Esophagus muscularis mucosa (tissue), 4 donors: Measurements from ENCODE around the gene UNC45B. TPM values are rescaled to one million over a fixed set of nuclear protein-coding genes. Genes with fewer than 3 reads are reported as not detected.
"Not testable (repeated sequence)": the region's sequence is repeated elsewhere in the genome, so short reads cannot be mapped to it uniquely, and the experiment has no call there.

Experiments
- DNase-seq: peaks from one replicate; pipeline ENCODE4 v3.0.0-alpha.2; 2017; ENCODE audit errors: extremely low spot score
- H3K27ac ChIP-seq, 4 donors: fragments of 200-600 bp; sonication (generic); replicated peaks in 1 of 4; 1 replicate in 3 of 4; 2 replicates in 1 of 4; pipeline ENCODE4 v1.5.1; 2016 to 2019; ENCODE audit warnings: mild to moderate bottlenecking in 1 of 4
- H3K27me3 ChIP-seq, 4 donors: fragments of 200-600 bp; sonication (generic); one replicate each; pipeline versions ENCODE4 v1.5.1 to v1.6.0; 2016 to 2019
- H3K36me3 ChIP-seq, 4 donors: fragments of 200-600 bp; sonication (generic); one replicate each; pipeline ENCODE4 v1.5.1; 2016 to 2019
- H3K4me1 ChIP-seq, 4 donors: fragments of 200-600 bp; sonication (generic); one replicate each; pipeline ENCODE4 v1.5.1; 2016 to 2019
- H3K4me3 ChIP-seq, 4 donors: fragments of 200-600 bp; sonication (generic); 1 replicate in 2 of 4; 2 replicates in 2 of 4; pipeline ENCODE4 v1.5.1; 2016 to 2019; ENCODE audit warnings: mild to moderate bottlenecking in 4 of 4, moderate library complexity in 1 of 4
- H3K9me3 ChIP-seq, 4 donors: fragments of 200-600 bp; sonication (generic); 1 replicate in 3 of 4; 2 replicates in 1 of 4; pipeline ENCODE4 v1.5.1; 2016 to 2019
- CTCF ChIP-seq, 3 experiments: fragments of 200-600 bp in 2 of 3; fragments of 450-650 bp in 1 of 3; sonication (generic) in 2 of 3; IDR thresholded peaks; one replicate each; pipeline ENCODE4 v1.5.1; 2017 to 2019; ENCODE audit warnings: antibody characterized with exemption in 3 of 3, mild to moderate bottlenecking in 2 of 3, moderate library complexity in 1 of 3
- EP300 ChIP-seq: sonication (generic); formaldehyde crosslinking; IDR thresholded peaks from one replicate; pipeline ENCODE4 v1.6.1; 2017; ENCODE audit warnings: antibody characterized with exemption
- POLR2A ChIP-seq: fragments of 450-650 bp; IDR thresholded peaks from one replicate; pipeline ENCODE4 v1.6.1; 2017; ENCODE audit warnings: antibody characterized with exemption, moderate library complexity, mild to moderate bottlenecking, low read depth
- POLR2AphosphoS5 ChIP-seq, 2 donors: sonication (generic); formaldehyde crosslinking; IDR thresholded peaks; one replicate each; pipeline ENCODE4 v1.6.1; 2017; ENCODE audit warnings: antibody characterized with exemption in 2 of 2
- WGBS: methylation state at CpG from one replicate; pipeline ENCODE4 v1.1.5; 2018; 5-methylcytosine and 5-hydroxymethylcytosine counted together
- intact Hi-C: fragments of 100-400 bp; cut with DNase I; formaldehyde crosslinking; loops from one replicate; pipeline ENCODE4 v1.15.1; 2023
- total RNA-seq, 4 donors: library from RNA; depleted of rRNA; stranded (reverse); fragments of >200 nt; gene quantifications; one replicate each; pipeline versions ENCODE4 v1.1.0 to v1.2.1, GENCODE V29; 2016

Gene UNC45B
- total RNA-seq, 4 donors from 2014 or later: under 0.01 to 0.23 (median 0.06) TPM; not detected in 1

GRCh38 chr17:35171834-35172233 is 24.2 kb downstream of the UNC45B start:
- no peak for DNase-seq
- TF ChIP-seq EP300 (no peak), CTCF (IDR thresholded peaks at IDR 0.05) (no peak), POLR2AphosphoS5 (IDR thresholded peaks at IDR 0.05) (no peak), POLR2A (no peak)
- Histone ChIP-seq H3K4me1 (no peaks in the 10 kb centered on the region), H3K36me3 (peaks cover 0 to 61% (median 0%) of the 10 kb centered on the region in 4 donors), H3K9me3 (no peaks in the 10 kb centered on the region), H3K27ac (no peak overlapping the region), H3K4me3 (no peak overlapping the region), H3K27me3 (peaks cover 0 to 10% (median 0%) of the 10 kb centered on the region in 4 donors)
- 53% methylated on average over 2 of the region's 2 CpGs for whole genome bisulfite sequencing
- intact Hi-C loops: loop anchor here (5.0 kb wide), 1 partner anchor 365 kb away; the partner anchor contains the start of gene SLFN12L

- intact Hi-C loops: loop anchor here (5.0 kb wide), 1 partner anchor 365 kb away; the partner anchor contains the start of gene SLFN12L
- not testable (repeated sequence) for H3K9me3 ChIP-seq, H3K27ac ChIP-seq, H3K4me1 ChIP-seq, DNase-seq, H3K4me3 ChIP-seq
- Histone ChIP-seq H3K27me3 (peaks cover 0 to 10% (median 0%) of the 10 kb centered on the region in 4 donors), H3K36me3 (peaks cover 0 to 65% (median 0%) of the 10 kb centered on the region in 4 donors)
- WGBS: 77% methylated on average over 3 of the region's 3 CpGs
Observed at GRCh38 chr17:35172321-35172720, 24.7 kb downstream of the UNC45B start.

- 78% methylated on average over 2 of the region's 2 CpGs for WGBS
- H3K36me3 ChIP-seq: peaks cover 0 to 51% (median 0%) of the 10 kb centered on the region in 4 donors
- H3K4me1 ChIP-seq: no peaks in the 10 kb centered on the region
- peaks cover 0 to 10% (median 0%) of the 10 kb centered on the region in 4 donors for H3K27me3 ChIP-seq
- TF ChIP-seq CTCF (IDR thresholded peaks at IDR 0.05): no peak
- TF ChIP-seq EP300: no peak
- TF ChIP-seq POLR2AphosphoS5 (IDR thresholded peaks at IDR 0.05): no peak
- no peak for TF ChIP-seq POLR2A
- intact Hi-C loops: loop anchor here (5.0 kb wide), 1 partner anchor 362 kb away; the partner anchor contains the start of gene SLFN12L
- H3K4me3 ChIP-seq: no peak overlapping the region
- H3K9me3 ChIP-seq: no peaks in the 10 kb centered on the region
- DNase-seq: no peak
- H3K27ac ChIP-seq: no peak overlapping the region
Observed at GRCh38 chr17:35174835-35175334, 27.3 kb downstream of the UNC45B start.

- no peak overlapping the region for H3K4me3 ChIP-seq
- H3K27ac ChIP-seq: no peak overlapping the region
- H3K36me3 ChIP-seq: peaks cover 0 to 56% (median 0%) of the 10 kb centered on the region in 4 donors
- H3K9me3 ChIP-seq: no peaks in the 10 kb centered on the region
- no peaks in the 10 kb centered on the region for H3K4me1 ChIP-seq
- TF ChIP-seq POLR2AphosphoS5 (IDR thresholded peaks at IDR 0.05): no peak
- no peak for TF ChIP-seq CTCF (IDR thresholded peaks at IDR 0.05)
- TF ChIP-seq EP300: no peak
- TF ChIP-seq POLR2A: no peak
- WGBS: 80% methylated on average over 9 of the region's 9 CpGs
- no peak for DNase-seq
- intact Hi-C loops: no loop called here
- H3K27me3 ChIP-seq: peaks cover 0 to 6% (median 0%) of the 10 kb centered on the region in 4 donors
Observed at GRCh38 chr17:35175638-35176415, 28.2 kb downstream of the UNC45B start.

GRCh38 chr17:35176897-35177296 is 29.3 kb downstream of the UNC45B start:
- H3K4me3 ChIP-seq: no peak overlapping the region
- H3K27ac ChIP-seq: no peak overlapping the region
- peaks cover 0 to 58% (median 0%) of the 10 kb centered on the region in 4 donors for H3K36me3 ChIP-seq
- intact Hi-C loops: no loop called here
- H3K4me1 ChIP-seq: no peaks in the 10 kb centered on the region
- H3K9me3 ChIP-seq: no peaks in the 10 kb centered on the region
- TF ChIP-seq CTCF (IDR thresholded peaks at IDR 0.05) (no peak), EP300 (no peak), POLR2A (no peak), POLR2AphosphoS5 (IDR thresholded peaks at IDR 0.05) (no peak)
- WGBS: 75% methylated on average over 8 of the region's 8 CpGs
- no peaks in the 10 kb centered on the region for H3K27me3 ChIP-seq
- DNase-seq: no peak

GRCh38 chr17:35179379-35179778 is 31.8 kb downstream of the UNC45B start:
- DNase-seq, H3K4me1 ChIP-seq, H3K27ac ChIP-seq, H3K4me3 ChIP-seq, H3K9me3 ChIP-seq, intact Hi-C loops, H3K27me3 ChIP-seq: not testable (repeated sequence)
- peaks cover 0 to 68% (median 0%) of the 10 kb centered on the region in 4 donors for H3K36me3 ChIP-seq
- 80% methylated on average over 5 of the region's 5 CpGs for WGBS
